Stimulated activated CD4-positive, alpha-beta T cell treated with anti-CD3 and anti-CD28 coated beads, TNF-alpha, amount 100 ng/mL, for 48 hours (primary cell): ENCODE results near the gene MGAT4C.

Experiments
- DNase-seq, 3 donors: peaks; one replicate each; pipeline ENCODE4 v3.0.0-alpha.2; 2020; ENCODE audit warnings: low read depth in 3 of 3

The MGAT4C gene

GRCh38 chr12:86229772-86230171 is 26.4 kb downstream of the MGAT4C start:
- no peak for DNase-seq

- DNase-seq = no peak
Measured at GRCh38 chr12:86228656-86229055, 27.5 kb downstream of the MGAT4C start.

GRCh38 chr12:86226481-86226880 is 29.7 kb downstream of the MGAT4C start:
- no peak for DNase-seq

GRCh38 chr12:86216591-86216990 is 39.6 kb downstream of the MGAT4C start:
- DNase-seq = no peak

- no peak for DNase-seq
Measured at GRCh38 chr12:86213012-86213411, 43.2 kb downstream of the MGAT4C start.

DNA sequence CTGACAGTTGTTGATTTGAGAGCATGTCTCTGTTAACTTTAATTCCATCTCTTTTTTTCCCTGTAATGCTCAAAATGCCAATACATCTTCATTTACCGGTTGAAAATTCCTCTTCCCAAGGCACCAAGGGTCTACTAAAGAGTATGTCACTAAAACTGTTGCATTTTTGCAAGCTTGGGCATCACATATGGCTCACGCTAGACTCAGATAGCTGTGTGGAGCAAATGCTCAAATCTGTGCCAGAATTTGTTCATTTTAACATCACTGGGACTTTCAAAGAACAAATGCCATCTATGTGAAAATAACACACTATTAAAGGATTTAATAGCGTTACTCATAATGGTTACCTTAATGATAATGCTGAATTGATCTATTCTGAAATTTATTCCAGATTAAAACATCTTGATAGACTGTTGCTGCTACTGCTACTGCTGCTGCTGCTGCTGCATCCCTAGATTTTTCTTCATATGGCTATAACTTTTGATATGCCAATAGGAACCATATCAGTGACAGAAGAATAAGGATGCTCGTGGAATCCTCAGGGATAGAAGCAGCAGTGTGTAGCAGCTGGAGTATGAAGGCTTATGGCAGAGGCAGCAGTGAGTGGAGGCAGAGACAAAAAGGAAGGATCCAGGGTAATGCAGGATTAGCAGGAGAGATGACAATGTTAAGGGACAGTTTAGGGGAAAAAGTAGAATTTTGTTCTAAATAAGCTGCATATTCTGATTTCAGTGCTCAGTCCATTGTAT is 57.3 kb downstream of the MGAT4C start:
- DNase-seq = no peak

GRCh38 chr12:86196465-86196864 is 59.7 kb downstream of the MGAT4C start:
- no peak for DNase-seq

- no peak for DNase-seq
Measured at GRCh38 chr12:86194721-86195120, 61.5 kb downstream of the MGAT4C start.

- DNase-seq = no peak
Measured at GRCh38 chr12:86193931-86194330, 62.3 kb downstream of the MGAT4C start.

DNA sequence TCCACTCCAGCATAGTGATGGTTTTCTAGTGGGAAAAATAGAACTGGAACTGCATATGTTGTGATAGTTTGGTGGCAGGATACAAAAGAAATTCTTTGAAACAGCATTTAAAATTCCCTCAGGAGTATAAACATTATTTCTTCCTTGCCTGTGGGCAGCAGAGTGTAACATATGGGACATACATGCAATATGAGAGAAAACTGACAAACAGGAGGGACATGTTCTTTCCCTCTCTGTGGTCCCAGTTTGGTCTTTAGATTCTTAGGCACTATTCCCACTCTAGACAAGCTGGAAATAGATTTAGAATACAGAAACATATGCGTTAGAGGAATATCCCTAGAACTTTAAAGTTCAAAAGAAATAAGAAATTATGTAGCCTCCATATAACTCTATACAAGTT is 68.0 kb downstream of the MGAT4C start:
- DNase-seq = no peak

- no peak for DNase-seq
Measured at GRCh38 chr12:86186449-86186848, 69.7 kb downstream of the MGAT4C start.

DNA sequence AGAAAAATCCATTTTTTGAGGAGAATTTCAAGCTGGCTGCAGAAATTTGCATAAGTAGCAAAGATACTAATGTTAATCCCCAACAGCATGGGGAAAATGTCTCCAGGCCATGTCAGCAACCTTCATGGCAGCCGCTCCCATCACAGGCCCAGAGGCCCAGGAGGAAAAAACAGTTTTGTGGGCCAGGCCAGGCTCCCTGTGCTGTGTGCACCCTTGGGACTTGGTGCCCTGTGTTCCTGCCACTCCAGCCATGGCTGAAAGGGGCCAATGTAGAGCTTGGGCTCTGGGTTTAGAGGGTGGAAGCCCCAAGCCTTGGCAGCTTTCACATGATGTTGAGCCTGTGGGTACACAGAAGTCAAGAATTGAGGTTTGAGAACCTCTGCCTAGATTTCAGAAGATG is 76.3 kb downstream of the MGAT4C start:
- no peak for DNase-seq

DNA sequence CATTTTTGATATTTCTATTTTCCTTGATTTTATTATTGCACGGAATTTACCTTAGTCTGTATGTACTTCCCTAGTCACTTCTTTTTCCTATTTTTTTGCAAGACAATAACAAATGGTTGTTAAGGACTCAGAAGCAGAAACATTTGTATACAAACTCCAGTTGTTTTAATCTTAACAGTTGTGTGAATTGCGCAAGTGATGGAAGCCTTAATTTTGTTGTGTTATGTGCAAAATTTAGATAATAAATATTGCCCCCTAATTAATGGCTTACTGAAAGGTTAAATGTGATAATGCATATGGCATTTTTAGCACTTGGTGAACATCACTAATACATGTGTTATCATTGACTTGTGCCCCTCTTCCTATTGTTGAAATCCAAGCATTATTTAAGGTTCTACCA is 82.0 kb downstream of the MGAT4C start:
- DNase-seq = no peak

DNA sequence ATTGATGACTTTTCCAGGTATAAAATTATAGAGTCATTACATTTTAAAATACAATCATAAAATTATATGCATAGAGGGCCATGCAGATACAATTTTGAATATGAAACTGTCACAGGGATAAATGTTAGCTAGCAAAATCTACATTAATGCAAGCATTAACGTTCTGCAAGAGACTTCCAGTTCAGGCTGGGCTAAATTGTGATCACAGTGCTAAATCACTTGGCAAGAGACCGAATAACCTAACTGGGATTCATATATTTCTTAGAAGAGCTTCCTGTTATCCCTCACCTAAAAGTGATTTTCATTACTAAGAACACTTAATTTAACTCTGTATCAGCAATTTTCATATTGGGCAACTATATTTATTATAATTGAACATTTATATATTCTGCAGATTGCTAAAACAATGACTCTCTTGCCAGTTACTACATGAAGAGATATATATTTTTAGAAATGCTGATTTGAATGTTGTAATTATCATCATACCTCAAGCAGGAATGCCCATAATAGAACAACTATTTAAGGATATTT is 83.2 kb downstream of the MGAT4C start:
- no peak for DNase-seq

- no peak for DNase-seq
Measured at GRCh38 chr12:86170051-86170450, 86.1 kb downstream of the MGAT4C start.

GRCh38 chr12:86158956-86159355 is 97.2 kb downstream of the MGAT4C start:
- DNase-seq = no peak

DNA sequence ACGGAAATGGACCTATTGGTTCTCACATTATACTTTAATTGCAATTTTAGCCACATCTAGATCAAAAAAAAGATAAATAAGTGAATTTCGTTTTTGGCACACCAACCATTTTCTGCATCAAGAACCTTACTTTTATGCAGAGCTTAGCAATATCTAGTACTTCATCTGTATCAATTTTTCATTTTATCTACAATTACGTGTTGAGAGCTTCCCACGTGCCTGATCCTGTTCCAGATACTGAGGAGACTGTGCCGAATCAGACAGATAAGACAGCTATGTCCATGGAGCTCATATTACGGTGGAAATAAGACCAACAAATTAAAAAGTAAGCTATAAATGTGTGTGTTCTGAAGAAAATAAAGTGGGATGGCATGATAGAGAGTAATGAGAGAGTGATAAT is 101.6 kb downstream of the MGAT4C start:
- no peak for DNase-seq

- DNase-seq = no peak
Measured at GRCh38 chr12:86148612-86149011, 107.6 kb downstream of the MGAT4C start.

DNA sequence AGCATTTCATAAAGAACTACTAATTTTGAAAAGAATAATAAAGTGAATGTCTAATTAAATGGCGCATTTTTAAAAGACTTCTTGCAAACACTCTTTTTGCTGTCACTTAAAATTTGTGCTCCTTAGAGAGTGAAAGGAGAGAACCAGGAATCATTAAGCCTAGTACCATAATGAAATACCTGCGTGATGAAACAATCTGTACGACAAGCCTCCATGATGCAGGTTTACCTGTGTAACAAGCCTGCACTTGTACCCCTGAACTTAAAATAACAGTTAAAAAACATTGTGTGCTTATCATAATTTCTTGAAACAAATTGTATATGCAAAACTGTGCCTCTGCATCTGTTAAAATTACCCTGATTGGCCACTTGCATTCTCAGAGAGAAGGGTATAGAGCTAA is 108.1 kb downstream of the MGAT4C start:
- DNase-seq = no peak

DNA sequence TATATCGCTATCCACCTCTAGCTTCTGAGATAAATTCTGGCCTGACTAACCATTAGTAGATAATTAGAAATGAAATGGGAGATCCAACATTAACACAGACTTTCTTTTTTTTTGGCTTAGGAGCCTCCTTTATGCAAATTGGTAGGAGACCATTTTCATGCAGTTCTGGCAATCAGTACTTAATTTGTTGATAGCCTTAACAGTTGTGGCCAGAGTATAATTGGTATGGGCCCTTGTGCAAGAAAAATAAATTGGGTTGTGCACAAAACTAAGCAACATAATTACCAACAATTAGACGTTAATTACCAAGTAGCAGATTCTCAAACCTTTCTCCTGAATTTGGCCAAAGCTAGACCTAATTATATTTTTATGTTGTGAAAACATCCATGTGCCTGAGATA is 111.0 kb downstream of the MGAT4C start:
- no peak for DNase-seq

DNA sequence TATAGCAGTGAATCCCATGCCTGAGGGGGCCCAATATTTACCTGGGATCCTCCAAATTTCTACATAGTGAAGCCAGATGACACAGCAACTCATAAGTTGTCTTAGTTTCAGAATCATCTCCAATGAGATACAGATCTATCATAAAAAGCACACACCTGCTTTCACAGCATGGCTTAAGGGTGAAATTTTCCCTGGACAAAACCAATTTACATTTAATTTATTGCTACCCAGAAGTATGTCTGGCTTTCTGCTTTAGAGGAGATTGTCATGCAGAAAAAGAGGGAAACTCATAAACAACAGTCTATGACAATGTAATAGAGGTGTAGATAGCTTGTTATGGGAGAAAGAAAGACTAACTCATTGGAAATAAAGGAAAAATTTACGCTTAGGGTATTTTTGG is 113.0 kb downstream of the MGAT4C start:
- DNase-seq = no peak

GRCh38 chr12:86139671-86140070 is 116.5 kb downstream of the MGAT4C start:
- DNase-seq = no peak

DNA sequence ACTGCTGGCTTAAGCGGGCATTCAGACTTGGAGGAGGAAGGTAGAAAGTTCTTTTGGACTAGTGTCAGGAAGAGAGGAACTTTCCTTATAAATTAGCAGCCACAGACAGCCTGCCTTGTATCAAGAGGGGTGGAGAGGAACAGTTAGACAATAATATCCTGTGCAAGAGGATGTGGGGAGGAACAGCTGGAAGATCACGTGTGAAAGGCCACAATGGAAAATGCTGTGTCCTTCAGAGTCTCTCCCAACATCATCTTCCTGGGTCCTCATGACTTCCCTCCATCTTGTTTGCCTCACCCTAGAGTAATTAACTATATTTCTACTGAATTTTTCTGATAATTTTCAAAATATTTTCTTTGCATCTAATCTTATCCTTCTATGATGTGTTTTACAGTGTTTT is 117.4 kb downstream of the MGAT4C start:
- DNase-seq = no peak

DNA sequence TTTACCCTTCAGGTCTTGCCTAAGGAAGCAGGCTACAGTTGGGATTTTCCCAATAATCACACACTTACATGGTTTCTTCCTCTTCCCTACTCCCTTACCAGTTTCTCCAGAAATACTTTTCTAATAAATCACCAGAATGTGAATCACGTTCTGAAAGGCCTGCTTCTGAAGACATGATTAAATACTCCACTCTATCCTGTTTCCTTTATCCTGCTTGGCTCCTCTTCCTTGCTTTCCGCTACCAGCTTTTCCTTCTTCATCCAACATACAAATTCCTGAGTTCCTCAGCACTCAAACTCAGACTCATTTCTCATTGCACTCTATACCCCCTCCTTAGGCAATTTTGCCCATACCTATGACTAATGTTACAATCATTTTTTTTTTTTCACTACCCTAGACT is 118.3 kb downstream of the MGAT4C start:
- DNase-seq = no peak
